HEK293T (cell line): Measurements from ENCODE around the gene CENATAC.
A peak's percentile ranks its signal among the peaks of the same experiment; 100 is the strongest.

Source experiments
- CTCF ChIA-PET: fragments of 350-600 bp; formaldehyde crosslinking; extraction: SDS; loops from one replicate; lab custom pipeline; 2021; ENCODE audit warnings: antibody characterized with exemption, inconsistent platforms; lab: Yijun Ruan, JAX
- POLR2A ChIA-PET: fragments of 350-600 bp; formaldehyde crosslinking; extraction: SDS; loops from one replicate; lab custom pipeline; 2020; ENCODE audit warnings: antibody characterized with exemption, inconsistent platforms; lab: Yijun Ruan, JAX
- DNase-seq: peaks from one replicate; pipeline ENCODE4 v3.0.0; 2012; ENCODE audit warnings: mixed read lengths; ENCODE audit errors: extremely low spot score
- ARNT ChIP-seq: fragments of 450-650 bp; IDR thresholded peaks from 2 replicates; pipeline ENCODE4 v1.6.1; 2017; ENCODE audit warnings: mild to moderate bottlenecking
- BHLHE40 ChIP-seq: fragments of 450-650 bp; IDR thresholded peaks from 2 replicates; pipeline ENCODE4 v1.6.1; 2016; ENCODE audit warnings: mild to moderate bottlenecking, moderate library complexity, borderline replicate concordance
- CTBP1 ChIP-seq: fragments of 450-650 bp; IDR thresholded peaks from 2 replicates; pipeline ENCODE4 v1.6.1; 2016; ENCODE audit warnings: borderline replicate concordance
- ELF4 ChIP-seq: fragments of 450-650 bp; IDR thresholded peaks from 2 replicates; pipeline ENCODE4 v1.6.1; 2017; ENCODE audit warnings: antibody characterized with exemption
- FOXA1 ChIP-seq: fragments of 450-650 bp; IDR thresholded peaks from 2 replicates; pipeline ENCODE4 v1.6.1; 2016; ENCODE audit warnings: mild to moderate bottlenecking
- FOXK2 ChIP-seq: fragments of 450-650 bp; IDR thresholded peaks from 2 replicates; pipeline ENCODE4 v1.6.1; 2016; ENCODE audit warnings: mild to moderate bottlenecking
- FOXM1 ChIP-seq: fragments of 450-650 bp; IDR thresholded peaks from 2 replicates; pipeline ENCODE4 v1.6.1; 2017; ENCODE audit warnings: mild to moderate bottlenecking, borderline replicate concordance
- HDGF ChIP-seq: fragments of 450-650 bp; IDR thresholded peaks from 2 replicates; pipeline ENCODE4 v1.6.1; 2017; ENCODE audit warnings: antibody characterized with exemption, borderline replicate concordance
- L3MBTL2 ChIP-seq: fragments of 450-650 bp; conservative IDR thresholded peaks from 2 replicates; pipeline ENCODE4 v1.6.1; 2016; ENCODE audit warnings: mild to moderate bottlenecking
- LEF1 ChIP-seq: fragments of 450-650 bp; IDR thresholded peaks from 2 replicates; pipeline ENCODE4 v1.6.1; 2017; ENCODE audit warnings: mild to moderate bottlenecking, borderline replicate concordance
- NFRKB ChIP-seq: fragments of 450-650 bp; IDR thresholded peaks from 2 replicates; pipeline ENCODE4 v1.6.1; 2016; ENCODE audit warnings: mild to moderate bottlenecking, moderate library complexity
- PKNOX1 ChIP-seq: fragments of 450-650 bp; IDR thresholded peaks from 2 replicates; pipeline ENCODE4 v1.6.1; 2016
- SP1 ChIP-seq: fragments of 450-650 bp; IDR thresholded peaks from 2 replicates; pipeline ENCODE4 v1.6.1; 2017
- SUZ12 ChIP-seq: fragments of 450-650 bp; IDR thresholded peaks from 2 replicates; pipeline ENCODE4 v1.6.1; 2016; ENCODE audit warnings: mild to moderate bottlenecking
- TARDBP ChIP-seq: fragments of 450-650 bp; IDR thresholded peaks from 2 replicates; pipeline ENCODE4 v1.6.1; 2016
- ZNF384 ChIP-seq: fragments of 450-650 bp; IDR thresholded peaks from 2 replicates; pipeline ENCODE4 v1.6.1; 2016

The CENATAC gene

GRCh38 chr11:119018074-119018938, 20.4 kb downstream of the CENATAC start, which contains the start of the genes RPS25 and TRAPPC4:
TSS of gene RPS25 (minus strand) at chr11:119018343. CDS start at chr11:119018284, 59 bp downstream.
TSS of gene TRAPPC4 (plus strand) at chr11:119018766. CDS start at chr11:119018796, 30 bp downstream.
- POLR2A ChIA-PET, result interaction anchor here (1.2 to 3.6 kb wide), 12 partner anchors 12 to 583 kb away, joined by 3 to 15 read pairs (median 5); partner anchors contain the start of genes CENATAC, SLC37A4 and VPS11
- CTCF ChIA-PET, result interaction anchor here (1.1 kb wide), 1 partner anchor 11 kb away, joined by 3 read pairs; no protein-coding TSS in a partner anchor
- no peak; the same call in 1 of the 2 replicates for TF ChIP-seq CTBP1
- no peak for TF ChIP-seq SUZ12
- TF ChIP-seq PKNOX1, result peak; percentile 56; the same call in 1 of the 2 replicates
- peak; percentile 65 for TF ChIP-seq L3MBTL2
- TF ChIP-seq LEF1, result no peak
- TF ChIP-seq ELF4, result peak; percentile 76
- DNase-seq, result peak; percentile 93

GRCh38 chr11:119019996-119020395, 22.1 kb downstream of the CENATAC start:
- ChIA-PET POLR2A (interaction anchor here (1.0 to 3.6 kb wide), 3 partner anchors 10 to 99 kb away, joined by 3 to 14 read pairs (median 3); partner anchors contain the start of genes HMBS and SLC37A4), CTCF (no interaction called here)
- TF ChIP-seq PKNOX1, result no peak
- TF ChIP-seq ARNT, result no peak
- TF ChIP-seq BHLHE40, result no peak
- TF ChIP-seq FOXM1, result no peak
- no peak for TF ChIP-seq NFRKB
- no peak for TF ChIP-seq ZNF384
- TF ChIP-seq TARDBP, result no peak
- TF ChIP-seq L3MBTL2, result no peak
- TF ChIP-seq FOXA1, result no peak
- no peak for TF ChIP-seq CTBP1
- no peak for TF ChIP-seq SUZ12
- no peak for TF ChIP-seq FOXK2
- TF ChIP-seq SP1, result no peak
- no peak for TF ChIP-seq HDGF
- TF ChIP-seq LEF1, result no peak
- TF ChIP-seq ELF4, result no peak
- DNase-seq, result no peak

- ChIA-PET POLR2A (interaction anchor here (0.6 kb wide), 1 partner anchor 19 kb away, joined by 4 read pairs; no protein-coding TSS in a partner anchor), CTCF (no interaction called here)
- no peak for DNase-seq
- TF ChIP-seq ZNF384 (no peak), LEF1 (no peak), HDGF (no peak), SP1 (no peak), CTBP1 (no peak), BHLHE40 (no peak), FOXA1 (no peak), FOXM1 (no peak), L3MBTL2 (no peak), FOXK2 (no peak), SUZ12 (no peak), ARNT (no peak), ELF4 (no peak), NFRKB (no peak), PKNOX1 (no peak), TARDBP (no peak)
Observed at GRCh38 chr11:119021631-119022030, 23.7 kb downstream of the CENATAC start.

GRCh38 chr11:119023741-119024140, 25.8 kb downstream of the CENATAC start:
- no peak for TF ChIP-seq ARNT
- CTCF ChIA-PET, result no interaction called here
- DNase-seq, result no peak
- POLR2A ChIA-PET, result interaction anchor here (1.2 kb wide), 2 partner anchors 9 to 19 kb away, joined by 3 read pairs; no protein-coding TSS in a partner anchor

- CTCF ChIA-PET, result interaction anchor here (1.0 kb wide), 1 partner anchor 299 kb away, joined by 4 read pairs; no protein-coding TSS in a partner anchor
- TF ChIP-seq BHLHE40 (no peak), TARDBP (no peak), LEF1 (no peak), NFRKB (no peak), CTBP1 (no peak)
- POLR2A ChIA-PET, result interaction anchor here (1.2 kb wide), 2 partner anchors 10 to 19 kb away, joined by 3 read pairs; no protein-coding TSS in a partner anchor
- DNase-seq, result no peak
Observed at GRCh38 chr11:119024430-119025098, 26.6 kb downstream of the CENATAC start.
